ENCODE measurements around the gene ATF7.

Gene ATF7

GRCh38 chr12:53514628-53515290 is 111.4 kb downstream of the ATF7 start:
- POLR2A ChIA-PET: interaction anchor here (1.2 kb wide), 1 partner anchor 14 kb away, joined by 3 read pairs; the partner anchor contains the start of gene TARBP2
- Histone ChIP-seq H3K27ac (ENCODE audit: extremely low read depth, low read depth, low read length) (no peak overlapping the region), H3K4me3 (ENCODE audit: low read depth, low read length) (no peak overlapping the region), H3K36me3 (ENCODE audit: control insufficient read depth in 2 of 2, insufficient read depth in 1 of 2, low read length in 2 of 2) (peaks cover 15 to 73% of the 10 kb centered on the region in 2 experiments), H3K4me1 (ENCODE audit: control insufficient read depth, insufficient read depth, low read length) (no peaks in the 10 kb centered on the region), H3K9me3 (ENCODE audit: control insufficient read depth, insufficient read depth, low read depth, low read length) (no peaks in the 10 kb centered on the region)
- TF ChIP-seq SP7 (tag by site-specific recombination; IDR thresholded peaks at IDR 0.05) (no peak), YY2 (tag by site-specific recombination; IDR thresholded peaks at IDR 0.05) (no peak), ZNF629 (tag by site-specific recombination; IDR thresholded peaks at IDR 0.05) (no peak), MZF1 (tag by site-specific recombination; IDR thresholded peaks at IDR 0.05; ENCODE audit: borderline replicate concordance) (no peak), ZNF768 (tag by site-specific recombination; IDR thresholded peaks at IDR 0.05) (no peak), ZNF837 (tag by site-specific recombination; IDR thresholded peaks at IDR 0.05) (no peak), ZNF416 (tag by site-specific recombination; IDR thresholded peaks at IDR 0.05) (no peak), GLIS1 (tag by site-specific recombination; IDR thresholded peaks at IDR 0.05) (no peak), ZNF311 (tag by site-specific recombination; IDR thresholded peaks at IDR 0.05; ENCODE audit: borderline replicate concordance) (no peak), ZNF239 (tag by site-specific recombination; IDR thresholded peaks at IDR 0.05) (no peak), RBAK (tag by site-specific recombination; IDR thresholded peaks at IDR 0.05) (no peak), ZNF366 (tag by site-specific recombination; conservative IDR thresholded peaks at IDR 0.05) (no peak), ZNF18 (tag by site-specific recombination; IDR thresholded peaks at IDR 0.05) (no peak), ZNF76 (tag by site-specific recombination; IDR thresholded peaks at IDR 0.05; ENCODE audit: borderline replicate concordance, low read depth) (no peak), KLF17 (tag by site-specific recombination; IDR thresholded peaks at IDR 0.05) (no peak), ZNF112 (tag by site-specific recombination; IDR thresholded peaks at IDR 0.05) (no peak), ZNF211 (tag by site-specific recombination; IDR thresholded peaks at IDR 0.05; ENCODE audit: low read depth) (no peak), PRDM6 (tag by site-specific recombination; IDR thresholded peaks at IDR 0.05) (no peak), ZNF449 (tag by site-specific recombination; IDR thresholded peaks at IDR 0.05) (no peak)
- CTCF ChIA-PET: interaction anchor here (0.8 kb wide), 1 partner anchor 298 kb away, joined by 3 read pairs; no protein-coding TSS in a partner anchor

Measured in HEK293 (cell line).